Natural killer cell (primary cell): ENCODE results near the gene MAPK1. TPM values are rescaled to one million over a fixed set of nuclear protein-coding genes. Genes with fewer than 3 reads are reported as not detected.
"Not testable (repeated sequence)": the region's sequence is repeated elsewhere in the genome, so short reads cannot be mapped to it uniquely, and the experiment has no call there.

Experiments used
- ATAC-seq, 3 donors: fragments of 150-1000 bp in 2 of 3; fragments of 200-7000 bp in 1 of 3; cut with Tn5 transposase; 1 replicate in 1 of 3; 2 replicates in 2 of 3; pipeline ENCODE4 v1.10.0; 2021; ENCODE audit warnings: mild to moderate bottlenecking in 2 of 3, moderate library complexity in 2 of 3
- DNase-seq, 2 donors: peaks; one replicate each; pipeline versions ENCODE4 v3.0.0 to v3.0.0-alpha.2; 2013 to 2021; ENCODE audit warnings: mixed read lengths in 1 of 2
- H3K27ac ChIP-seq: one replicate; pipeline ENCODE4 v1.5.1; 2013; ENCODE audit warnings: mild to moderate bottlenecking, low read length
- H3K27me3 ChIP-seq: one replicate; pipeline ENCODE4 v1.6.1; 2013; ENCODE audit warnings: low read length; ENCODE audit not compliant: control insufficient read depth, insufficient read depth
- H3K36me3 ChIP-seq: one replicate; pipeline ENCODE4 v1.6.1; 2013; ENCODE audit warnings: low read length; ENCODE audit not compliant: control insufficient read depth, insufficient read depth
- H3K4me1 ChIP-seq: one replicate; pipeline ENCODE4 v1.6.1; 2013; ENCODE audit warnings: low read length; ENCODE audit not compliant: control insufficient read depth, insufficient read depth
- H3K4me3 ChIP-seq: one replicate; pipeline ENCODE4 v1.5.1; 2013; ENCODE audit warnings: low read length
- H3K9me3 ChIP-seq: one replicate; pipeline ENCODE4 v1.6.1; 2013; ENCODE audit warnings: low read length; ENCODE audit not compliant: control insufficient read depth, insufficient read depth
- H3K27ac Mint-ChIP-seq, 2 donors: one replicate each; pipeline ENCODE4 v1.8.0; 2022; ENCODE audit warnings: mild to moderate bottlenecking in 2 of 2, mixed read lengths in 2 of 2, moderate library complexity in 1 of 2
- H3K27me3 Mint-ChIP-seq, 2 donors: one replicate each; pipeline ENCODE4 v1.8.0; 2022; ENCODE audit warnings: low read depth in 2 of 2, mixed read lengths in 2 of 2
- H3K36me3 Mint-ChIP-seq: one replicate; pipeline ENCODE4 v1.8.0; 2022; ENCODE audit warnings: mixed read lengths
- H3K4me1 Mint-ChIP-seq, 2 donors: one replicate each; pipeline ENCODE4 v1.8.0; 2022; ENCODE audit warnings: mixed read lengths in 2 of 2
- H3K4me3 Mint-ChIP-seq: one replicate; pipeline ENCODE4 v1.8.0; 2022; ENCODE audit warnings: mild to moderate bottlenecking, moderate library complexity, mixed read lengths
- H3K9me3 Mint-ChIP-seq, 2 donors: one replicate each; pipeline ENCODE4 v1.8.0; 2022; ENCODE audit warnings: mixed read lengths in 2 of 2
- WGBS: methylation state at CpG from one replicate; pipeline ENCODE4 v1.1.7; 2013; ENCODE audit warnings: missing lambda C conversion rate; ENCODE audit not compliant: insufficient coverage; 5-methylcytosine and 5-hydroxymethylcytosine counted together
- intact Hi-C: fragments of 100-400 bp; cut with micrococcal nuclease; formaldehyde crosslinking; loops from one replicate; pipeline ENCODE4 v1.14.2; 2022
- total RNA-seq, 4 donors: library from RNA; stranded (reverse); fragments of 120-200 nt in 1 of 4; gene quantifications; one replicate each; pipeline versions ENCODE4 v1.2.3 to v1.2.4, GENCODE V29; 2013 to 2022
- TF ChIP-seq, protein P1 (sequence below): fragments of 200-600 bp; IDR thresholded peaks from one replicate; pipeline ENCODE4 v1.8.0; 2022; ENCODE audit warnings: antibody characterized with exemption

MAPK1 gene
- total RNA-seq, 3 donors from 2014 or later (not counting 1 experiment from before 2014, with no cell fraction given), result 189 to 246 (median 214) TPM

DNA sequence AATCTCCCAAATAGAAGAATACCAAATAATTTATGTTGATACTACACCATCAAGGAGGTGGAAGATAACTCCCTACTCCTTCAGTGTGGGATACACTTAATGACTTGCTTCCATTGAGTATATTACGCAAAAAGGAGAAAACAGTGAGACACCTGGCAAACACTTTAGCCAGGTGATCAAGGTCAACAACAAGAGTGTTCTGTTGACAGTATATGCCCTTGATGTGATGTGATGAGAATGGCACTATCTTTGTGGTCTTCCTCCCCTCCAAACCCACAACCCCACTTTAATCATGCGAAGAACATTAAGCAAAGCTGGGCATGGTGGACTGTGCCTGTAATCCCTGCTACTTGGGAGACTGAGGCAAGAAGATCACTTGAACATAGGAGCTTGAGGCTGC lies 26.0 kb downstream of the MAPK1 start:
- no peaks in the 10 kb centered on the region for H3K9me3 Mint-ChIP-seq
- peak overlapping the region in 1 of 2 donors; percentile 63 for H3K27ac Mint-ChIP-seq
- no peak for DNase-seq
- no peaks in the 10 kb centered on the region for H3K27me3 Mint-ChIP-seq
- H3K36me3 Mint-ChIP-seq, result no peaks in the 10 kb centered on the region
- intact Hi-C loops, result no loop called here
- ATAC-seq, result no peak
- H3K4me1 Mint-ChIP-seq, result peaks cover 72 to 77% of the 10 kb centered on the region in 2 donors
- Histone ChIP-seq H3K9me3 (no peaks in the 10 kb centered on the region), H3K27me3 (no peaks in the 10 kb centered on the region), H3K27ac (no peak overlapping the region), H3K4me3 (no peak overlapping the region), H3K4me1 (peaks cover 24% of the 10 kb centered on the region), H3K36me3 (no peaks in the 10 kb centered on the region)
- H3K4me3 Mint-ChIP-seq, result no peak overlapping the region
- TF ChIP-seq, protein P1, sequence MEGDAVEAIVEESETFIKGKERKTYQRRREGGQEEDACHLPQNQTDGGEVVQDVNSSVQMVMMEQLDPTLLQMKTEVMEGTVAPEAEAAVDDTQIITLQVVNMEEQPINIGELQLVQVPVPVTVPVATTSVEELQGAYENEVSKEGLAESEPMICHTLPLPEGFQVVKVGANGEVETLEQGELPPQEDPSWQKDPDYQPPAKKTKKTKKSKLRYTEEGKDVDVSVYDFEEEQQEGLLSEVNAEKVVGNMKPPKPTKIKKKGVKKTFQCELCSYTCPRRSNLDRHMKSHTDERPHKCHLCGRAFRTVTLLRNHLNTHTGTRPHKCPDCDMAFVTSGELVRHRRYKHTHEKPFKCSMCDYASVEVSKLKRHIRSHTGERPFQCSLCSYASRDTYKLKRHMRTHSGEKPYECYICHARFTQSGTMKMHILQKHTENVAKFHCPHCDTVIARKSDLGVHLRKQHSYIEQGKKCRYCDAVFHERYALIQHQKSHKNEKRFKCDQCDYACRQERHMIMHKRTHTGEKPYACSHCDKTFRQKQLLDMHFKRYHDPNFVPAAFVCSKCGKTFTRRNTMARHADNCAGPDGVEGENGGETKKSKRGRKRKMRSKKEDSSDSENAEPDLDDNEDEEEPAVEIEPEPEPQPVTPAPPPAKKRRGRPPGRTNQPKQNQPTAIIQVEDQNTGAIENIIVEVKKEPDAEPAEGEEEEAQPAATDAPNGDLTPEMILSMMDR, result no peak
- 66% methylated on average over 2 of the region's 2 CpGs for WGBS

DNA sequence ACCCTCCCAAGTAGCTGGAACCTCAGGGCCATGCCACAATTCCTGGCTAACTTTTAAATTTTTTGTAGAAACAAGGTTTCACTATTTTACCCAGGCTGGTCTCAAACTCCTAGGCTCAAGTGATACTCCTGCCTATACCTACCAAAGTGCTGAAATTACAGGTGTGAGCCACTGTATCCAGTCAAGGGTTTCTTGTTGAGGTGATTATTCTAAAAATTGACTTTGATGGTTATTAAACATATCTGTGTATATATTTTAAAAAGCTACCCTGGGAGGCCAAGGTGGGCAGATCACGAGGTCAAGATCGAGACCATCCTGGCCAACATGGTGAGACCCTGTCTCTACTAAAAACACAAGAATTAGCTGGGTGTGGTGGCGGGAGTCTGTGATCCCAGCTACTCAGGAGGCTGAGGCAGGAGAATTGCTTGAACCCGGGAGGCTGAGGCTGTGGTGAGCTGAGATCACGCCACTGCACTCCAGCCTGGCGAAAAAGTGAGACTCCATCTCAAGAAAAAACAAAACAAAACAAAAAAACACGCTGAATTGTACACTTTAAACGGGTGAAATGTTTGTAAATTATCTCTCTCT lies 27.1 kb downstream of the MAPK1 start:
- DNase-seq (no peak), ATAC-seq (no peak)
- no peaks in the 10 kb centered on the region for H3K9me3 Mint-ChIP-seq
- intact Hi-C loops, result no loop called here
- Histone ChIP-seq H3K27me3 (no peaks in the 10 kb centered on the region), H3K9me3 (no peaks in the 10 kb centered on the region), H3K27ac (no peak overlapping the region), H3K4me3 (no peak overlapping the region), H3K36me3 (no peaks in the 10 kb centered on the region), H3K4me1 (peaks cover 27% of the 10 kb centered on the region)
- H3K4me1 Mint-ChIP-seq, result peaks cover 70 to 76% of the 10 kb centered on the region in 2 donors
- peak overlapping the region; percentile 80 to 84 for H3K27ac Mint-ChIP-seq
- no peaks in the 10 kb centered on the region for H3K27me3 Mint-ChIP-seq
- H3K36me3 Mint-ChIP-seq, result no peaks in the 10 kb centered on the region
- TF ChIP-seq, protein P1, result no peak
- 83% methylated on average over 8 of the region's 8 CpGs for WGBS
- no peak overlapping the region for H3K4me3 Mint-ChIP-seq

DNA sequence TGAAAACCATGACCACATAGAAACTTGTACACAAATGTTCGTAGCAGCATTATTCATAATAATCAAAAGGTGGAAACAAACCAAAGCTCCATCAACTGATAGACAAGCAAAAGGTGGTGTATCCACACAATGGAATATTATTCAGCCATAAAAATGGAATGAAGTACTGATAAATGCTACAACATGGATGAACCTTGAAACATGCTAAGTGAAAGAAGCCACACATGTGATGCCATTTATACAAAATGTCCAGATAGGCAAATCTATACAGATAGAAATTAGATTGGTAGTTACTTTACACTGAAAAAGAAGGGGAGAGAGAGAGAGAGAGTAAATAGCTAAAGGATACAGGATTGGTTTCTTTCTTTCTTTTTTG lies 27.7 kb downstream of the MAPK1 start:
- intact Hi-C loops, result loop anchor here (2.0 kb wide), 1 partner anchor 13 kb away; no protein-coding TSS in a partner anchor

DNA sequence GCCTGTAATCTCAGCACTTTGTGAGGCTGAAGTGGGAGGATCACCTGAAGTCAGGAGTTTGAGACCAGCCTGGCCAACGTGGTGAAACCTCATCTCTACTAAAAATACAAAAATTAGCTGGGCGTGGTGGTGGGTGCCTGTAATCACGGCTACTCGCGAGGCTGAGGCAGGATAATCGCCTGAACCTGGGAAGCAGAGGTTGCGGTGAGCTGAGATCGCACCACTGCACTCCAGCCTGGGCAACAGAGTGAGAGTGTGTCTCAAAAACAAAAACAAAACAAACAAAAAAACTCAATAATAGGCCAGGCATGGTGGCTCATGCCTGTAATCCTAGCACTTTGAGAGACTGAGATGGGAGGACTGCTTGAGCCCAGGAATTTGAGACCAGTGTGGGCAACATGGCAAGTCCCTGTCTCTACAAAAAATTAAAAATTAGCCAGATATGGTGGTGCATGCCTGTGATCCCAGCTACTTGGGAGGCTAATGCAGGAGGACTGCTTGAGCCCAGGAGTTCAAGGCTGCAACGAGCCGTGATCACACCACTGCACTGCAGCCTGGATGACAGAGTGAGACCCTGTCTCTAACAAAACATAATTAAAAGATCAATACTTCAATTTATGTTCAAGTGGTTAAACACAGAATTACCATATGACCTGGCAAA lies 28.2 kb downstream of the MAPK1 start:
- H3K4me3 Mint-ChIP-seq, result peak overlapping the region; percentile 43
- not testable (repeated sequence) for H3K27me3 Mint-ChIP-seq, H3K27ac ChIP-seq, H3K27me3 ChIP-seq, H3K9me3 ChIP-seq, H3K9me3 Mint-ChIP-seq, H3K4me3 ChIP-seq, DNase-seq, H3K36me3 ChIP-seq, H3K36me3 Mint-ChIP-seq
- intact Hi-C loops, result loop anchor here (2.0 kb wide), 1 partner anchor 14 kb away; no protein-coding TSS in a partner anchor
- H3K4me1 Mint-ChIP-seq, result peaks cover 74 to 79% of the 10 kb centered on the region in 2 donors
- 71% methylated on average over 10 of the region's 10 CpGs for WGBS
- H3K27ac Mint-ChIP-seq, result peak overlapping the region; percentile 80 to 84
- peaks cover 30% of the 10 kb centered on the region for H3K4me1 ChIP-seq
- ATAC-seq, result peak in 2 of 3 donors; percentile 30 to 33

More for the DNA sequence above, 27.7 kb downstream of the MAPK1 start:
- ATAC-seq, result no peak
- peaks cover 29% of the 10 kb centered on the region for H3K4me1 ChIP-seq
- no peak overlapping the region for H3K4me3 ChIP-seq
- Mint-ChIP-seq H3K27me3 (no peaks in the 10 kb centered on the region), H3K4me1 (peaks cover 74 to 79% of the 10 kb centered on the region in 2 donors), H3K4me3 (no peak overlapping the region), H3K36me3 (no peaks in the 10 kb centered on the region), H3K27ac (peak overlapping the region; percentile 80 to 84), H3K9me3 (no peaks in the 10 kb centered on the region)
- no peaks in the 10 kb centered on the region for H3K36me3 ChIP-seq
- no peak for DNase-seq
- no peaks in the 10 kb centered on the region for H3K27me3 ChIP-seq
- H3K9me3 ChIP-seq, result no peaks in the 10 kb centered on the region
- WGBS, result 67% methylated on average over 1 of the region's 1 CpG
- TF ChIP-seq, protein P1, result no peak
- no peak overlapping the region for H3K27ac ChIP-seq
